HG02840 (cell line): ENCODE measurements around the gene CYP1A1.

Source experiments
- ATAC-seq: cut with Tn5 transposase; IDR thresholded peaks from one replicate; pipeline ENCODE4 v1.9.1; 2021; ENCODE audit warnings: mild to moderate bottlenecking, moderate library complexity, moderate number of reproducible peaks; ENCODE audit not compliant: unreplicated experiment, low FRiP score

Gene CYP1A1, protein sequence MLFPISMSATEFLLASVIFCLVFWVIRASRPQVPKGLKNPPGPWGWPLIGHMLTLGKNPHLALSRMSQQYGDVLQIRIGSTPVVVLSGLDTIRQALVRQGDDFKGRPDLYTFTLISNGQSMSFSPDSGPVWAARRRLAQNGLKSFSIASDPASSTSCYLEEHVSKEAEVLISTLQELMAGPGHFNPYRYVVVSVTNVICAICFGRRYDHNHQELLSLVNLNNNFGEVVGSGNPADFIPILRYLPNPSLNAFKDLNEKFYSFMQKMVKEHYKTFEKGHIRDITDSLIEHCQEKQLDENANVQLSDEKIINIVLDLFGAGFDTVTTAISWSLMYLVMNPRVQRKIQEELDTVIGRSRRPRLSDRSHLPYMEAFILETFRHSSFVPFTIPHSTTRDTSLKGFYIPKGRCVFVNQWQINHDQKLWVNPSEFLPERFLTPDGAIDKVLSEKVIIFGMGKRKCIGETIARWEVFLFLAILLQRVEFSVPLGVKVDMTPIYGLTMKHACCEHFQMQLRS

DNA sequence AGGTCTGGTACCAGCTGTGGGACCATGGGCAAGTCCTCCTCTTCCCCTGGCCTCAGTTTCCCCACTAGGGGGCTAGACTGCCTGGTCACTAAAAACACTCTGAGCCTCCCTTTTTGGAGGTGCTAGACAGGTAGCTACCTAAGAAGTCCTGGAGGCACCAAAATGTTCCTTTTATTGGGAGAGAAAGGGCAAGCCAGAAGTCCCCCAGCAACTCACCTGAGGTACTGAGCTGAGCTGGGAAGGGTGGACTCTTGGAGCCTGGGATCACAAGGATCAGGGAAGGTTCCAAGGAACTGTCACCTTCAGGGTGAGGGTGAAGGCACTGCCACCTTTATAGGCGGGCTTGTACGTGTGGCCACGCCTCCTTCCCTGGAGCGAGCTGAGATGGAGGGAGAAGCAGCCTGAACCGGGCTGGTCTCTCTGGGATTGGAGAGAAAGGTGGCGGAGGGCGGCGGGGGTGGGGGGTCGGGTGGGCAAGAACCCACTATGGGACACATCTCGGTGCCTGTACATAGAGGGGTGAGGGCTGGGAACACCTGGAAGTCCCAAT lies at the start of gene CYP1A1:
CYP1A1 (minus strand) TSS at position 304 of the 550 bp plus-strand sequence. CDS start 2,431 bp downstream, outside the sequence.
- no peak for ATAC-seq

DNA sequence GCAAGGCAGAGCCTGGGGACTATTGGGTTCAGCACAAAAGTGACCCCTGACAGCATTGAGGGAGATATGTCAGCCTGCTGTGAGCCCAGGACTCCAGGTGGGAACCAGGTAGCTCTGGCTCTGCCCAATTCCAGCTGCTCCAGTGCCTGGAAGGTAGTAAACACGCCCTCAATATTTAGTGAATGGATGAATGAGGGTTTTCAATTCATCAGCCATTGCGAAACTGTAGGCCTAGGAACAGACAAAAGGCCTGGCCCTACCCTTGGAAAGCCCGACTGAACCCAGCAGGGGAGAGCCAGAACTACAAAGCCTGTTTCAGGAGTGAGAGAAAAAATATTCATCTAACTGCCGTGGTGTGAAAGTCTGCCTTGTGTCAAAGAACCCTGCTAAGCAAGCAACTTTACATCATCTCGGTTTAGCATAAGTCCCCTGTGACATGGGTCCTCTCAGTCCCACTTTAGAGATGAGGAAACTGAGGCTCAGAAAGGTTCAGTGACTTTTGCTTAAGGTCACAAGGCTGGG lies 48.5 kb upstream of the CYP1A1 start:
- ATAC-seq, result no peak

DNA sequence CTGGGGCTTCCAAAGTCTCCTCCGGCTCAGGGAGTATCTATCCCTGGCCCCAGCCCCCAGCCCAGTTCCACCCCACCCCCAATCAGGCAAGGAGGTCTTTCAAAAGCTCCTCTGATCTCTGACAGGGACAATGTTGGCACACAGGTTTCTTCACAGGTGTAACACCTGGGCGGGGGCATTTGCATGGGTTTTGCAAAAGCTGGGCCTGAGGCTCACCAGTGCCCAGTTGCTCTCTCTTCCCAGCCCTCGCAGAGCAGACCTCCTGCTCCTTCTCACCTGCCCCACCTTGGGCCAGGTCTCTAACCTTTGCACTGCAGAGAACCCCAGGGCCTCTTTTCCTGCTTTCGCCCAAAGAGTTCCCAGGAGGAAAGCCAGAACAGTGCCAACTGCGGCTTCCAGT lies 48.0 kb upstream of the CYP1A1 start:
- no peak for ATAC-seq

DNA sequence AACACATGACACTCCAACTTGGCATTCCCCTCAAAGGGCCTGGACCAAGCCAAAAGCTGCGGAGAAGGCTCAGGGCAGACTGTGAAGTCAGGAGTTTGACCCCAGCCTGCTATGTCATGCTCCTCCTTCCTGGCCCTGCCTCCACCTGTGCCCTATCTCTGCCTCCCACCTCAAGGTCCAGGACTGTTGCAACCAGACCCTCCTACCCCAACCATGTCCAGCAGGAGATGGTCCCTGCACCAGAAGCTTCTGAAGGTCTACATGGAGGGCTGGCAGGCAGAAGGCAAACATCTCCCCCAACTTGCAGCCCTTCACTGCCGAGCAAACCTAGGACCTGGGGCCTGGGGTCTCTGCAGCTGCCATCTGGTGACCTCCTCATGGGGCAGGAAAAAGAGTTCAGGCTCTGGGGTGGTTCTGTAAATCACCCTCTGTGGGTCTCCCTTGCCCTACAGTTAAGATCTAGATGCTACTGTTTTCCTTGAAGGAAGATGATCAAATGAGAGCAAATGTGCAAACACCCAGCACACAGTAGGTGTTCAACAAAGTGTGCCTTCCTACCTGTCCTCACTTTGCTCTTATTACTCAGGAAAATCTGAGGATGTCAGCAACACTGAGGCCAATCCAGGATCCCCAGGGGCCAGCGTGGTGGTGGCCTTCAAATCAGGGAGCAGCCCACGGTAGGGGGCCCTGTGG lies 45.0 kb upstream of the CYP1A1 start:
- no peak for ATAC-seq

DNA sequence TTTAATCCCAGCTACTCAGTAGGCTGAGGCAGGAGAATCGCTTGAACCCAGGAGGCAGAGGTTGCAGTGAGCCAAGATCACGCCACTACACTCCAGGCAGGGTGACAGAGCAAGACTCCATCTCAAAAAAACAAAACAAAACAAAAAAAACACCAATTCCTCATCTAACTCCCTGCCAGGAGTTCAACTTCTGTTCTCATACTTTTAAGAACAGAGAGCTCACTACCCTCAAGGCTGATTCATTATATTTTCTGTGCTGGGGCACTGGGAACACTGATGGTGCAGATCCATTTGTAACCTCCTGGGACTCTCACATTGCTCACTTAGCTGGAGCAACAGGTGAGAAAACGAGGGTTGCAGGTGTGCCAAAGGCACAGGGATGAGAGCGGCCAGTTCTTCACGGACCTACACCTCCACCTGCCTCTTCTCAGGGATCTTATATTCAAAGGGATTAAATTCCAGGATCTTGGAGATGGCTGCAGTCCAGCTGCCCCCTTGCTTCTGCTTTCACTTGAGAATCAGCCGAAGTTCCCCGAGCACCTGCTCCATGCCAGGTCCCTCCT lies 44.2 kb upstream of the CYP1A1 start:
- no peak for ATAC-seq

DNA sequence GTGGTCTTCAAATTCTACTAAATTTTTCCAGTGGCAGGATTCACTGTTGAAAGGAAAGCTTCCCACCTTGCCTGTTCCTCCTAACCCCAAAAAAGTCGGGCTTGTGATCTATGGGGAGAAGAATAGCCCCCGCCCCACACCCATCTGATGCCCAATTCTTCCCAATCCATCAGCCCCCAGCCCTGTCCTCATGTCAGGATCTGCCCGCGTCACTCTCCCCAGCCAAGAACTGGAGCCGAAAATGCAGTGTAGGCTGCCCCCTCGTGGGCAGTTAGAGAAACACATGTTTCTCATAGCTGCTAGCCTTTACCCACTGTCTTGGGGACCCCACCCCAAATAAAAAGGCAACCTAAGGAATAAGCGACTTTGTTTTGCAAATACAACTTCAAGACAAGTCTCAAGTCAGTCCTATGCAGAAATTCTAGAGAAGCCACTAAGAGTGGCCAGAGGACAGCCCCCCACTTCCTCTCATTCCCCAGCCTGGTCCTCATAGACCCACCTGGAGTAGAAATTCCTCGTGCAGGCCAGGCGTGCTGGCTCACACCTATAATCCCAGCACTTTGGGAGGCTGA lies 43.5 kb upstream of the CYP1A1 start:
- no peak for ATAC-seq

DNA sequence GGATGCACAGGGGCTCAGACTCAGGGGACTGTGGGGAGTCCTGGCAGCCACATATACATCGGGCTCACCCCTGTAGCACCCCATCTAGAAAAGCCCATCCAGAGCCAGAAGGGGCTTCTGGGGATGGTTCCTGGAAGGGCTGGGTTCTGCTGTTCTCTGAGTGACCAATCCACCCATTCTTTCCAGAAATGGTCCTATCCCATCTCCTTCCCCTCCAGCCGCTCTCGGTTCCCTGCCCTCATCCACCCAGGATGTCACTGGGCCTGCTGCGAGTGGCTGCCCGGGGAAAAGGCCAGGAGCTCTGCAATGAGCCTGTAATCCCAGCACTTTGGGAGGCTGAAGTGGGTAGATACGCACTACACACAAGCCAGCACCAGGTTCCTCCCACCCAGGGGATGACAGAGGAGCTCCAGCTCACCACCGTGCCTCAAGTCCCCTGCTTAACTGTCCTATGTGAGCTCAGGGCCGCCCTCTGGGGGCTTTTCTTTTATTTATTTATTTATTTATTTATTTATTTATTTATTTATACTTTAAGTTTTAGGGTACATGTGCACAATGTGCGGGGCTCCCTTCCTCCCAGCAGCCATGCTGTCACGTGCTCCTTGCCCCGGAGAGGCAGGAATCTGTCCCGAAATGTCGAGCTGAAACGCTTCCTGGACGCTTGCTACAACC lies 42.9 kb upstream of the CYP1A1 start:
- no peak for ATAC-seq

DNA sequence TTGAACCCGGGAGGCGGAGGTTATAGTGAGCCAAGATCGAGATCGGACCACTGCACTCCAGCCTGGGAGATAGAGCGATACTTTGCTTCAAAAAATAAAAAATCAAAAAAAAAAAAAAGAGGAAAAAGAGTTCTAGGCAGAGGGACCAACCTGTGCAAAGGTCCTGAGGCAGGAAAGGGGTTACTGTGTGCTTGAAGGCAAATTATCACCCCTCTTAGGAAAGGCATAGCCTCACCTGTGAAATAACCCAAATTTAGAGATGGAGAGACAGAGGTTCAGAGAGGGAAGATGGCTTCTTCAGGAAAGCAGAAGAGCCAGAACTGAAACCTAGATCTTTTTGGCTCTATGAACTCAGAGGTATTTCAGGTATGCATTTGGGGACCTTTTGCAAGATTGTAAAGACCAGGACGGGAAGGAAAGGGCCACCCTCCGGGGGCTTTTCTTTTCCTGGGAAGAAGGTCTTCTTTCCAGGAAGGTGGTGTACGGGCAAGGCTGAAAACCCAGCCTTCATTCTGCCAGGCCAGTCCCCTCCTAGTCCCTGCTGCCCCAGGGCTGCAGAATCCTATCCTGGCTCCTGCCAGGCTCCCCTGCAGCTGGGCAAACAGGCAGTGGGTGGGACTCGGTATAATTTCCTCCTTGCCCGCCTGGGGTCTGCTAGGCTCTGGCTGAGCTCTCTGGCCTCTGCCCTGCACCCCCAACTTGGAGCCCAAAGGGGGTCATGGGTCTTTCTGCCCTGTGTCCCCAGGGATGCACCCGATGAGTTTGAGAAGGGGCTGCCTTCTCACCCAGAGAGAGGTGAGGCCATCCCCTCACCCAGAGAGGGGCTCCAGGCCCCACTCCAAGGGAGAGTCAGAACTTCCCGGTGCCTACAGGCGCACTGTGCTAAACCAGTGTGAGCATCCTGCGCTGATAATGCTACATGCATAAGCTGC lies 42.1 kb upstream of the CYP1A1 start:
- no peak for ATAC-seq

DNA sequence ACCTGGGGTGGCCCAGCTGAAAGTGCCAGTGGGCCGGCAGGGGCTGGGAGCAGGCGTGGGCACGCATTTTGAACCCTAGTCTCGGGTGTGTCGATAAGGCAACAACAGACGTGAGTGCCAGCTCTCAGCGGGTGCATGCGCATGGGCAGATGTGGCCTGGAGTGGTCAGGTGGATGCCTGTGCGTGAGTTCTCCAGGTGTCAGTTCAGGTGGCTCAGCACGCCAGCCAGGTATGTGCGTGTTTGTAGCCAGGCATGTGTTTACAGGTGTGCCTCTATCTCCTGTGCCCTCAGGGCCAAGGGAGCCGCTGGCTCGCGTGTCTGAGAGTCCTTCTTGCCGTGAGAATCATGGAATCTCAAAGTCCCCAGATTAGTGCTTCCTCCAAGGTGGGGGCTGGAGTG lies 38.1 kb upstream of the CYP1A1 start:
- ATAC-seq, result no peak

DNA sequence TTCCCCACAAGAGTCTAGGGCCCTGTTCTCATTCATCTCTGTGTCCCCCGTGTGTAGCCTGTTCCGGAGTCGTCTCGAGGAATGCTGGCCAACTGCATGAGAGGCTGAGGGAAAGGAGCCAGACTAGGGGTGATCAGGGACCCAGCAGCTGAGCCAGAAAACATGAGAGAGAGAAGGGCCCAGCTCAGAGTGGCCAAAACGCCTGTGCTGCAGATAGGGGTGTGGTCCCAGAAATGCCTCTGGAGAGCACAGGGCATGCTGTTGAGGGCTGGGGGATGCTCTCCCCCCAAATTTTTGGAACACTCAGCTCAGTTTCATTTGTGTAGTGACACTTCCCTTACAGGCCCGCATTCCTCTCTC lies 37.4 kb upstream of the CYP1A1 start:
- ATAC-seq, result no peak

DNA sequence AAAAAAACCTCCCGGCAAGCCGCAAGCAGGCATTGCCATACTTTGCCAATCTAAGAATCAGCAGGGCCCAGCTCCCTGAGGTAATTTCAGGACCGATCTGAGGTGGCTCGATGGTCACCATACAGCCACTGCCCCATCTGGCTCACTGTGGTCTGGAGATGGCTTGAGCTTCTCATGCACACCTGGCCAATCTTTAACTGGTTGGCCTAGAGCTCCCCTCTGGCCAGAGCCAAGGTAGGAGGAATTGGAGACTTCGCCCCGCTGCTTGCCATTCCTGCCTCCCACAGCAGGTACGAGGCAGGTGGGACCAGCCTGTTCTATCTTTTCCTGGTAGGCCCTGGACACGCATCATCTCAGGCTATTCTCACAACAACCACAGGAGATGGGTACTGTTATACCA lies 33.4 kb upstream of the CYP1A1 start:
- no peak for ATAC-seq

DNA sequence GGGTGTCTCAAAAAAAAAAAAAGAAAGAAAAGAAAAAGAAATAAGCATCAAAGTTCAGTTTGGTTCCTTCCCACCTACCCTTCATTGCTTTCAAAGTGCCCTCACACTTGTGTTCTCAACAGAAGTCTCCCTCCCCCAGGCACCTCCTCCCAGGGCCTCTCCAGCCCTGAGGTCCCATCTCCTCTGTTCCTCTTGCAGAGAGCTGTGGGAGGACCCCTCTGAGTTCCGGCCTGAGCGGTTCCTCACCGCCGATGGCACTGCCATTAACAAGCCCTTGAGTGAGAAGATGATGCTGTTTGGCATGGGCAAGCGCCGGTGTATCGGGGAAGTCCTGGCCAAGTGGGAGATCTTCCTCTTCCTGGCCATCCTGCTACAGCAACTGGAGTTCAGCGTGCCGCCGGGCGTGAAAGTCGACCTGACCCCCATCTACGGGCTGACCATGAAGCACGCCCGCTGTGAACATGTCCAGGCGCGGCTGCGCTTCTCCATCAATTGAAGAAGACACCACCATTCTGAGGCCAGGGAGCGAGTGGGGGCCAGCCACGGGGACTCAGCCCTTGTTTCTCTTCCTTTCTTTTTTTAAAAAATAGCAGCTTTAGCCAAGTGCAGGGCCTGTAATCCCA lies 29.4 kb upstream of the CYP1A1 start:
- ATAC-seq, result no peak

DNA sequence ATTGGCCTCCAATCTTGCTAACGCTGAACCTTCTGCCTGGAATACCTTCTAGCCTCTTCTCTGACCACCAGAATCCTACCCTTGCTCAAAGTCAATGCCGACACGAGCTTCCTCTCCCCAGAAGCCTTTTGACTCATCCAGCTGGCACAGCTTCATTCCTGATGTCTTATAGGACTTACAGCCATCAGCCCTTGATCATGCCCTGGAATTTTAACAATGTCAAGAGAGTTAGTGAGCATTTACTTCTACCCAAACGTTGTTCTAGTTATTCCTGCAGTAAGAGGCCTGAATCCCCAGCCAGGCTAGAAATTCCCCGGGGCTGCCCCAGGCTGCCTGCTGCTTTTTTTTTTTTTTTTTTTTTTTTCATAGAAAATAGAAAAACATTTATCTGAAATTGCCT lies 27.2 kb upstream of the CYP1A1 start:
- ATAC-seq, result no peak

DNA sequence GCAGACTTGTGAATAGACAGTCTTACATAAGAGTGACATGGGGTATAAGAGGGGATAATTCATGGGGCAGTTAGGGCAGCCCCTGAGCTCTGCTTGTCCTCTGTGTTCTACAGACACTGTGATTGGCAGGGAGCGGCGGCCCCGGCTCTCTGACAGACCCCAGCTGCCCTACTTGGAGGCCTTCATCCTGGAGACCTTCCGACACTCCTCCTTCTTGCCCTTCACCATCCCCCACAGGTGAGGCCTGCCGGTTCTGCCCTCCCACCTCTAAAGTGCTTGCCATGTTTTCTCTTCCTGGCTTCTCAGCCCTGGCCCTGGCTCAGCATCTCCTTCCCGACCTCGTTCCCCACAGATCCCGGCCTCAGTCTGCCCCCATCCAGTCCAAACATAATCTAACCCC lies 26.7 kb upstream of the CYP1A1 start:
- no peak for ATAC-seq

DNA sequence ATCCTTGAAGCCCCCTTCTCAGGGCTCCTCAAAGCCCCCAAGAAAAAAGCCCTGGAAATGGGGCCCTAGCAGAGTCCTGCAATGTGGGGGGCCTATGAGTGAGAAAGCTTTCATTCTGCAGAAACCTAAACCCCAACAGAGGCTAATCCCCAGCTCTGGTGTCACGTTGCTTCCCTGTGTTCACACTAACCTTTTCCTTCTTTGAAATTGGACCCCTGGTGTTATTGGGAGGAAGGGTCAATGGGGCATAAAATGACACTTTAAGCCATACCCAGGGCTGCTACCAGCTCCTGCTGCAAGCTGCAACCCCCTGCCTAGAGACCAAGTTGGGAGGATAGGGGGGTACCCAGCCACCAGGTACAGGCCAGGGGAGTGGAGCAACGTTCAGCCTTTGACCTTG lies 25.4 kb upstream of the CYP1A1 start:
- no peak for ATAC-seq

DNA sequence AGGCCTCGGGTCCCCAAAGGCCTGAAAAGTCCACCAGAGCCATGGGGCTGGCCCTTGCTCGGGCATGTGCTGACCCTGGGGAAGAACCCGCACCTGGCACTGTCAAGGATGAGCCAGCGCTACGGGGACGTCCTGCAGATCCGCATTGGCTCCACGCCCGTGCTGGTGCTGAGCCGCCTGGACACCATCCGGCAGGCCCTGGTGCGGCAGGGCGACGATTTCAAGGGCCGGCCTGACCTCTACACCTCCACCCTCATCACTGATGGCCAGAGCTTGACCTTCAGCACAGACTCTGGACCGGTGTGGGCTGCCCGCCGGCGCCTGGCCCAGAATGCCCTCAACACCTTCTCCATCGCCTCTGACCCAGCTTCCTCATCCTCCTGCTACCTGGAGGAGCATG lies 24.5 kb upstream of the CYP1A1 start:
- ATAC-seq, result no peak

DNA sequence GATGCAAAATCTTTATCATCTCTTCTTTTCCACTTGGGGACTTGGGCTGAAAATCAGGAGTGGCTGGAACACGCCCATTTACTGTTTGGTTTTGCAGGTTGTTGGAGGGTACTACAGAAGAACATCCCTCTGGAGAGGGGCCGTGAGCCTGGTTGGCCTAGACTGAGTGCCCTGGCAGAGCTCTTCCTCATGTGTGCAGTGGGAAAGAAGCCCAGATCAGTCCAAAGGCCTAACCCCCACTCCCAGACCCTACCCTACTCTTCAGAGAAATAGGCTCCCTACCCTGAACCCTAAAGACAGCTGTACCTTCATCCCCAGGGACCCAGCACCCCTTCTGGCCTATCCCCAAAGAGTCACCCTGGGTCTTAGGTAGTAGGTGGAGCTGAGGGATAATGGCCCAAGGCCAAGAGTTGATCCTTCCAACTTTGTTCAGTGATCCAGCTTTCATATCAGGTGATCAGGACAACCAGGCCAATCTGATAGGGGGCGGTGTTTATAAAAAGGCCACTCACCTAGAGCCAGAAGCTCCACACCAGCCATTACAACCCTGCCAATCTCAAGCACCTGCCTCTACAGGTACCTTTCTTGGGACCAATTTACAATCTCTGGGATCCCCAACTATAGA lies 23.1 kb upstream of the CYP1A1 start, which contains the start of gene CYP1A2:
CYP1A2 (plus strand) TSS at position 524 of the 625 bp plus-strand sequence. CDS start 894 bp downstream, outside the sequence.
- no peak for ATAC-seq

DNA sequence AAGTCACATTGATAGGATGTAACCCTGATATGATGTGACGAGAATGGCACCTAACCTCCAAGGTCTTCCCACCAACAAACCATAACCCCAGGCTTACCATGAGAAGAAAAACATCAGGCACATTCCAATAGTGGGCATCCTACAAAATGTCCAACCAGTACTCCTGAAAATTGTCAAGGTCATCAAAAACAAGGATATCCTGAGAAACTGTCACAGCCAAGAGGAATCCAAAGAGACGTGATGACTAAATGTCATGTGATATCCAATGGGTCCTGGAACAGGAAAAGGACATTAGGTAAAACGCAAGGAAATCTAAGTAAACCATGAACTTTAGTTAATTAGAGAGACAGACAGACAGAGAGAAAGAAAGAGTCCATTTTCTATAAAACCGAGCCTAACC lies 21.1 kb upstream of the CYP1A1 start:
- no peak for ATAC-seq
